Ascending aorta (tissue), 2 donors: ENCODE results near the gene JPT2. TPM values are rescaled to one million over a fixed set of nuclear protein-coding genes. Genes with fewer than 3 reads are reported as not detected.

Experiments used
- DNase-seq, 2 donors: peaks; one replicate each; pipeline ENCODE4 v3.0.0-alpha.2; 2019; ENCODE audit warnings: low spot score in 2 of 2
- H3K27ac ChIP-seq, 2 donors: fragments of 200-600 bp; sonication (generic); one replicate each; pipeline ENCODE4 v1.5.1; 2016 to 2017; ENCODE audit warnings: mild to moderate bottlenecking in 1 of 2
- H3K27me3 ChIP-seq: fragments of 200-600 bp; sonication (generic); one replicate; pipeline ENCODE4 v1.5.1; 2017
- H3K36me3 ChIP-seq, 2 donors: fragments of 200-600 bp; sonication (generic); one replicate each; pipeline ENCODE4 v1.5.1; 2016
- H3K4me1 ChIP-seq, 2 donors: fragments of 200-600 bp; sonication (generic); one replicate each; pipeline ENCODE4 v1.5.1; 2016 to 2017; ENCODE audit warnings: mild to moderate bottlenecking in 1 of 2
- H3K4me3 ChIP-seq, 2 donors: fragments of 200-600 bp; sonication (generic); one replicate each; pipeline ENCODE4 v1.5.1; 2016 to 2017; ENCODE audit warnings: mild to moderate bottlenecking in 1 of 2
- H3K9me3 ChIP-seq, 2 donors: fragments of 200-600 bp; sonication (generic); one replicate each; pipeline ENCODE4 v1.5.1; 2016
- intact Hi-C: fragments of 100-400 bp; cut with DNase I; formaldehyde crosslinking; loops from one replicate; pipeline ENCODE4 v1.15.1; 2023
- total RNA-seq: library from RNA; depleted of rRNA; stranded (reverse); fragments of >200 nt; gene quantifications from one replicate; pipeline ENCODE4 v1.1.0, GENCODE V29; 2016
- TF ChIP-seq, protein P1 (sequence below), 3 experiments: fragments of 200-600 bp in 2 of 3; fragments of 450-650 bp in 1 of 3; sonication (generic) in 2 of 3; IDR thresholded peaks; one replicate each; pipeline ENCODE4 v1.5.1; 2016 to 2019; ENCODE audit warnings: antibody characterized with exemption in 3 of 3, mild to moderate bottlenecking in 1 of 3, moderate library complexity in 1 of 3

Gene JPT2
- total RNA-seq, 1 donor from 2014 or later: 18.3 TPM

DNA sequence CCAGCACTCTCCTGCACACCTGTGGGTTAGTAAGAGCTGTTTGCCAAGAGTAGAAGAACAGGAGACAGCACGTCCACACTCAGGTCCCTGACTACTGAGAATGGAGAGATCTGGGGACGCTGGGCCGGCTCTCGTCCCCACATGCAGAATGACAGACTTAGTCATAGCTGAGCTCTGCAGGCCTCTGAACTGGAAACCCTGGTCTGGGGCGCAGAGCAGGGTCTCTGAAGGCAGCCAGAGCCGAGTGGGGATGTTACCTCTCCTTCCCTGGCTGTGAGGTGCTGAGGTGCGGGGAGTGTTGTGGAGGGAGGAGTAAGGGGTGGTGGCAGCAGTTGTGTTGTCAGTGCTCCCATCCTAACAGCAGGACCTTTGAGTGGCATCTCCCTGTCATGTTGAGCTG lies 7.2 kb upstream of the JPT2 start:
- DNase-seq: no peak
- H3K27me3 ChIP-seq: no peaks in the 10 kb centered on the region
- H3K4me3 ChIP-seq: no peak overlapping the region
- no peaks in the 10 kb centered on the region for H3K9me3 ChIP-seq
- H3K27ac ChIP-seq: no peak overlapping the region
- H3K36me3 ChIP-seq: peaks cover 81 to 92% of the 10 kb centered on the region in 2 donors
- intact Hi-C loops: no loop called here
- no peaks in the 10 kb centered on the region for H3K4me1 ChIP-seq
- TF ChIP-seq, protein P1, sequence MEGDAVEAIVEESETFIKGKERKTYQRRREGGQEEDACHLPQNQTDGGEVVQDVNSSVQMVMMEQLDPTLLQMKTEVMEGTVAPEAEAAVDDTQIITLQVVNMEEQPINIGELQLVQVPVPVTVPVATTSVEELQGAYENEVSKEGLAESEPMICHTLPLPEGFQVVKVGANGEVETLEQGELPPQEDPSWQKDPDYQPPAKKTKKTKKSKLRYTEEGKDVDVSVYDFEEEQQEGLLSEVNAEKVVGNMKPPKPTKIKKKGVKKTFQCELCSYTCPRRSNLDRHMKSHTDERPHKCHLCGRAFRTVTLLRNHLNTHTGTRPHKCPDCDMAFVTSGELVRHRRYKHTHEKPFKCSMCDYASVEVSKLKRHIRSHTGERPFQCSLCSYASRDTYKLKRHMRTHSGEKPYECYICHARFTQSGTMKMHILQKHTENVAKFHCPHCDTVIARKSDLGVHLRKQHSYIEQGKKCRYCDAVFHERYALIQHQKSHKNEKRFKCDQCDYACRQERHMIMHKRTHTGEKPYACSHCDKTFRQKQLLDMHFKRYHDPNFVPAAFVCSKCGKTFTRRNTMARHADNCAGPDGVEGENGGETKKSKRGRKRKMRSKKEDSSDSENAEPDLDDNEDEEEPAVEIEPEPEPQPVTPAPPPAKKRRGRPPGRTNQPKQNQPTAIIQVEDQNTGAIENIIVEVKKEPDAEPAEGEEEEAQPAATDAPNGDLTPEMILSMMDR (IDR thresholded peaks at IDR 0.05): no peak

DNA sequence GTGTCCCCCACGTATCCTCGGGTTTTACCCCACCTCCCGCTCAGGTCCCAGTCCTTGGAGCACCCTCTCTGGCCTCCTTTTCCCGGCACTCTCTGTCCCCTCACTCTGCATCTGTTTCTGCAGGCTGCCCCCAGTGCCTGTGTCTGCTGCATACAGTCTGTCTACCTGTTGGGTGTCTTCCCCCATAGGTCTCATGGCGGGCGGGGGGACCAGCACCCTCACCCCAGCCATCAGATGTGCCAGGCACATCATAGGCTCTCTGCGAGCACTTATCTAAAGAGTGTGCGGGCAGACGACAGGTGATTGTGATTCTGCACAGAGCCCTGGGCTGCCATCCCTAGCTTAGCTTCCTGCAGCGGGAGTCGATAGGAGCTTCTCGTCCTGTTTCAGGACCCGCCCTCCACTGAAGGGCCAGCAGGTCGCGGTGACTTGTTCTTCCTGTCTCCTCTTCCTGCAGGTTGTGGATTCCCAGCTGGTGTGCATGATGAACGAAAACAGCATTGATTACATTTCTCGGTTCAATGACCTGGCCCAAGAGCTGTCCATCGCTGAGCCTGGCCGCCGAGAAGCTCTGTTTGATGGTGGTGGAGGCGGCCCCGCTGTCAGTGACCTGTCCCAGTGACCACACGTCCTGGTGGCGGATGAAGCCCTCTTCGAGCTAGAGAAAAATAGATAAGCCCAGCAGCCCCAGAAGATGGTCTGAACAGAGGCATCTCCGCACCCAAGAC lies 4.5 kb upstream of the JPT2 start:
- Histone ChIP-seq H3K4me1 (peaks cover 0 to 2% of the 10 kb centered on the region in 2 donors), H3K9me3 (no peaks in the 10 kb centered on the region), H3K27me3 (no peaks in the 10 kb centered on the region), H3K36me3 (peaks cover 54 to 67% of the 10 kb centered on the region in 2 donors), H3K27ac (no peak overlapping the region), H3K4me3 (no peak overlapping the region)
- no peak for DNase-seq
- TF ChIP-seq, protein P1 (IDR thresholded peaks at IDR 0.05): no peak
- intact Hi-C loops: no loop called here

DNA sequence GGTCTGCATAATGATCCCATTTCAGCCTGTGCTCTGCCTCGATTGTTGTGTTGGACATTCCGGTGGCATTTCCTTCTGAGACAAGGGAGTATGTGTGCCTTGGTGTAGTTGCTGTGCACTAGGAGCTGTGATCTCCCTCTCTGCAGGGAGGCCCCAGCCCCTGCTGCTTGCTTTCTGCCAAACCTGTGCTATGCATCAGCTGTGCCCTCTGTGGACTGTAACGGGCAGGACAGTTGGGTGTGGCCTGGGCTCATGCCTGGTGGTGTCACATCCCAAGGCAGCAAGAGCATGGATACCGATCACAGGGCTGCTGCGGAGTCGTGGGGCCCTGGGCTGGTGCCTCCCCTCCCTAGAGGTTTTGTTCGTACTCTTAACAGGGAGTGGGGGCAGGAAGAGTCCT lies 3.8 kb upstream of the JPT2 start:
- no peak for DNase-seq
- H3K4me1 ChIP-seq: peaks cover 0 to 3% of the 10 kb centered on the region in 2 donors
- H3K4me3 ChIP-seq: no peak overlapping the region
- no peaks in the 10 kb centered on the region for H3K27me3 ChIP-seq
- H3K36me3 ChIP-seq: peaks cover 47 to 60% of the 10 kb centered on the region in 2 donors
- H3K9me3 ChIP-seq: no peaks in the 10 kb centered on the region
- intact Hi-C loops: no loop called here
- H3K27ac ChIP-seq: no peak overlapping the region
- TF ChIP-seq, protein P1 (IDR thresholded peaks at IDR 0.05): no peak

DNA sequence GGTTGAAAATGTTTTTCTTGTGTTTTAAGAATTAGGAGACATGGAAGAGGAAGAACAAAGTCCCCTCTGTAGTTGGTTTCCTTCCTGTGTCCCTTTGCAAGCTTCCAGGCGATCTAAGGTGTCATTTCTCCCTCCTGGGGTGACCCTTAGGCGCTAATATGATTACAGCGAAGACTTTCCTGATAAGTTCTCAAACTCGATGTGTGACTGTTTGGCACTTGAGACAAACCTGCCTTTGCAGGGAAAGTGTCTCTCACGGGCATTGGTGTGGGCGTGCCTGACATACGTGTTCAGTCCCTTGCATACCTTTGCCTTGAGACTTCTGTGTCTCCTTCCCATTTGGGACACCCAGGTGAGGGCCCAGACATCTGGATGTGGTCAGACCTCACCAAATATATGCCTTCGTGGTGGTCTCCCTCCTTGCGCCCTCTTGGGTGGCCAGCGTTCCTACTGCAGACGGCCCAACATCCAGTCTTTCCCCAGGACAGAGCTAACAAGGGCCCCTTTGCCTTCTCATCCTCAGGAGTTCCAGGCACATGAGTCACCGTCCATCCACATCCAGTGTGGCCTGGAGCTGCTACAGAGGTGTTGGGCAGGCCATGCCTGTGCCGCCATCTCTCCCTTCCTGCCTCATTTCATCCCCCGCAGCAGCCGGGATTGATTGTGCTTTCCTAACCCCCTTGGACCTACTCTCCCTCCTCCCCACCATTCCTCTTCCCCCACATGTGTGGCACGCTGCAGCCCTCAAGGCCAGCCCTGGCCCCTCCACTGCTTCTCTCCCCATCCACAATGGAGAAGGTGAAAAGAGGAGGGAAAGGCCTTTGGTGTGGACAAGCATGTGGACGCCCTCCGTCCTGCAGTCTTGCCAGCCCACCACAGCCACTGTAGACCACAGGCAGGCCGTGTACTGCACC lies 3.1 kb upstream of the JPT2 start:
- peaks cover 40 to 53% of the 10 kb centered on the region in 2 donors for H3K36me3 ChIP-seq
- DNase-seq: no peak
- intact Hi-C loops: loop anchor here (5.0 kb wide), 1 partner anchor 97 kb away; the partner anchor contains the start of genes EME2, MRPS34 and NME3
- TF ChIP-seq, protein P1 (IDR thresholded peaks at IDR 0.05): no peak
- H3K27ac ChIP-seq: no peak overlapping the region
- H3K4me3 ChIP-seq: no peak overlapping the region
- no peaks in the 10 kb centered on the region for H3K9me3 ChIP-seq
- H3K4me1 ChIP-seq: peaks cover 0 to 3% of the 10 kb centered on the region in 2 donors
- H3K27me3 ChIP-seq: no peaks in the 10 kb centered on the region

DNA sequence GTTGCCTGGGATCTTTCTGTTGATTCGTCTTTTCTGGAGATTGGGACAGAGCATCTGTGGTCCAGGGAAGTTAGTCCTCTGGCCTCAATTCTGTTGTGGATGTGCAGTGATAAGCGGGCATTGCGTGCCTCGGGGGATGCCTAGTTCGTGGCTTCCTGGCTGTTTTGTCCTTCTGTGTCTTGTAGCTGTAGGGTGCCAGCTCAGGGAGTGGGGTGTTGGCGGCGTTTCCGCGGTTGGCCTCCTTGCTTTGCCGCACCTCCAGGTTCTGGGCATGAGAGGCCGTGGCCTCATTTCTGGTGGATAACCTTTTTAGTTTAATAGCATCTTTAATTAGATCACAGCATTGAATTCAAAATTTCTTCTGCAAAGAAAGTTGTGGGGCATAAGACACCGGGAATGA lies 1.4 kb upstream of the JPT2 start:
- Histone ChIP-seq H3K36me3 (peaks cover 25 to 39% of the 10 kb centered on the region in 2 donors), H3K4me1 (peaks cover 0 to 3% of the 10 kb centered on the region in 2 donors), H3K27ac (no peak overlapping the region), H3K27me3 (no peaks in the 10 kb centered on the region), H3K4me3 (no peak overlapping the region), H3K9me3 (no peaks in the 10 kb centered on the region)
- intact Hi-C loops: loop anchor here (5.0 kb wide), 1 partner anchor 96 kb away; the partner anchor contains the start of genes EME2, MRPS34 and NME3
- no peak for DNase-seq
- TF ChIP-seq, protein P1 (IDR thresholded peaks at IDR 0.05): no peak
